GM19397 (cell line): Measurements from ENCODE around the gene ADAM19.

ENCODE experiments used
- ATAC-seq: cut with Tn5 transposase; IDR thresholded peaks from one replicate; pipeline ENCODE4 v1.9.1; 2021; ENCODE audit warnings: mild to moderate bottlenecking, moderate library complexity; ENCODE audit not compliant: unreplicated experiment

The ADAM19 gene

GRCh38 chr5:157575381-157576020 lies at the start of gene ADAM19:
TSS of gene ADAM19 (minus strand) at chr5:157575775. CDS start at chr5:157575696, 79 bp downstream.
- ATAC-seq, result no peak

GRCh38 chr5:157624144-157624543 lies 48.6 kb upstream of the ADAM19 start:
- no peak for ATAC-seq

- no peak for ATAC-seq
Observed at GRCh38 chr5:157620776-157621175, 45.2 kb upstream of the ADAM19 start.

- ATAC-seq, result no peak
Observed at GRCh38 chr5:157618191-157618765, 42.7 kb upstream of the ADAM19 start.

- no peak for ATAC-seq
Observed at GRCh38 chr5:157616785-157617184, 41.2 kb upstream of the ADAM19 start.

- ATAC-seq, result no peak
Observed at GRCh38 chr5:157613385-157614245, 38.0 kb upstream of the ADAM19 start.

GRCh38 chr5:157612581-157612980 lies 37.0 kb upstream of the ADAM19 start:
- ATAC-seq, result no peak

- peak; percentile 62 for ATAC-seq
Observed at GRCh38 chr5:157611571-157612476, 36.2 kb upstream of the ADAM19 start.

- no peak for ATAC-seq
Observed at GRCh38 chr5:157610990-157611389, 35.4 kb upstream of the ADAM19 start.

- ATAC-seq, result no peak
Observed at GRCh38 chr5:157608972-157609565, 33.5 kb upstream of the ADAM19 start.

- ATAC-seq, result no peak
Observed at GRCh38 chr5:157607371-157608161, 32.0 kb upstream of the ADAM19 start.

GRCh38 chr5:157606046-157606445 lies 30.5 kb upstream of the ADAM19 start:
- ATAC-seq, result no peak

GRCh38 chr5:157603333-157604190 lies 28.0 kb upstream of the ADAM19 start:
- no peak for ATAC-seq

- ATAC-seq, result peak; percentile 66
Observed at GRCh38 chr5:157602505-157602904, 26.9 kb upstream of the ADAM19 start.

GRCh38 chr5:157600252-157600651 lies 24.7 kb upstream of the ADAM19 start:
- ATAC-seq, result no peak

GRCh38 chr5:157599565-157599964 lies 24.0 kb upstream of the ADAM19 start:
- ATAC-seq, result no peak

GRCh38 chr5:157598350-157598936 lies 22.9 kb upstream of the ADAM19 start:
- ATAC-seq, result no peak

GRCh38 chr5:157597277-157597676 lies 21.7 kb upstream of the ADAM19 start:
- ATAC-seq, result no peak
